ENCODE results near the gene CAPZB.
A peak's percentile ranks its signal among the peaks of the same experiment; 100 is the strongest.
"Not testable (repeated sequence)": the region's sequence is repeated elsewhere in the genome, so short reads cannot be mapped to it uniquely, and the experiment has no call there.

CAPZB gene

DNA sequence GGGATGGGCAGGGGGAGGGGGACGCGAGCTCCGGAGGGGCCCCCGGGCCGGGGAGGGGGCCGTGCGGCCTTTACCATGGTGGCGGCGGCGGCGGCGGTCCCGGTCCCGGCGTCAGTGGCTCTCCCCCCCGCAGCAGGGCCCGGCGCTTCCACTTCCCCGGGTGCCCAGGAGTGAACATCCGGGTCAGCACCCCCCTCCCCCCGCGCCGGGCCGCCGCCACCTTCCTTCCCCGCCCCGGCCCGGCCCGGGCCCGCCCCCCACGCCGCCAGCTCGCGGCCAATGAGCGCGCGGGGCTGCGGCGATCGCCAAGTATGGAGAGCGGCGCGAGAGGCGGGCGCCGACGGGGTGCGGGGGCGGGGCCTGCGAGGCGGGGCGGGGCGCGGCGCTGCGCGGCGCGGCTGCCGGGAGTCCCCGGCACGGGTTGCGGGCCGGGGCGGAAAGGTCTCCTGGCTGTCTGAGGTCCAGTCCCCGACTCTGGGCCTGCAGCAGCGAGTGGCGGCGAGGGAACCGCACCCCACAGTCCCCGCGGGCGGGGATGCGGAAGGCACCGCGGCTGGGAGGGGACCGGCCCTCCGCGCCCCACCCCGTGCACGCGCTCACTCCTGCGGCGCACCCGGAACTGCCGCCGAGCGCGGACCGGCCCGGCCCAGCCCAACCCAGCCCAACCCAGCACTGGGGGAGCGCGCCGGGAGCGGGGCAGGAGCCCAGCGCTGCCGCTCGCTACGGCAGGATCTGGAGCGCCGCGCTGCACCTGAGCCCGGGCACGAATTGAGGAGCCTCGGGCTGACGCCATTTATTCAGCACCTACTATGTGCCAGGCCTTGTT lies at the start of gene CAPZB:
CAPZB (minus strand) TSS at position 178 of the 826 bp plus-strand sequence; CDS start at position 77, 101 bp downstream.
- DNase-seq, result peak; percentile 96

GRCh38 chr1:19534281-19534680 lies 48.9 kb upstream of the CAPZB start:
- DNase-seq, result no peak

DNA sequence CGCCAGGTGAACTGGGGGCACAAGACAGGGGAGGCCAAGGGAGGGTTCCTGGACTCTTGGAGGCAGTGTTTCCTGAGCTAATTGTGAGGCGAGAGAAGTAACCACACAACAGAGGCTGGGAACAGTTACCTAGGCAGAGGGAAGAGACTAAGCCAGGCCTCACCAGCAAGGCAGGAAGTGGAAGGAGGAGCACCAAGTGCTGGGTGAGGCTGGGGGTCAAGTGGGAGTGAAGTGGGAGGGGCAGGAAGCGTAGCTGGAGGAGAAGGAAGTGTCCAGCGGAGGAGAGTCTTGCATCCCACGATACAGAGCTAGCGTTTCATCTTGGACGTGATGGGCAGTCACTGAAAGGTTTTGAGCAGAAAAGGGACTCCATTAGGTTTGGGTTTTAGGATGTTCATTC lies 48.3 kb upstream of the CAPZB start:
- DNase-seq, result no peak

- DNase-seq, result no peak
Observed at GRCh38 chr1:19532519-19532918, 47.2 kb upstream of the CAPZB start.

DNA sequence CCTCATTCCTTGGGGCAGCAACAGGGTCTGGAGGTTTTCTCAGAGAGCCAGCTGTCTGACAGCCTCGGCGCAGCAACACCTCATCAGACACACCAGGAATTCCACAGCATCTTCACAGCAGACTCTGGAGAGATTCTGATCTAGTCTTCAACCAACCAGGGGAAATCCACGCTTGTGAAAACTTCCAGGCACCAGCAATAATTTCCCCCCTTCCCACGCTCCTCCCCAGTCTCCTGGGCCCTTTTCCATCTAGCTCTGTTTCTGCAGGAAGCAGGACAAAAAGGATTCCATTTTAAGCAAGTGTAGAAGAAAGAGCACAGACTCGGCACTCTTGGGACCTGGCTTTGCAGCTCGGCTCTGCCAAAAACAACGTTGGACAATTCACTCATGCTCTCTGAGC lies 44.3 kb upstream of the CAPZB start:
- no peak for DNase-seq

DNA sequence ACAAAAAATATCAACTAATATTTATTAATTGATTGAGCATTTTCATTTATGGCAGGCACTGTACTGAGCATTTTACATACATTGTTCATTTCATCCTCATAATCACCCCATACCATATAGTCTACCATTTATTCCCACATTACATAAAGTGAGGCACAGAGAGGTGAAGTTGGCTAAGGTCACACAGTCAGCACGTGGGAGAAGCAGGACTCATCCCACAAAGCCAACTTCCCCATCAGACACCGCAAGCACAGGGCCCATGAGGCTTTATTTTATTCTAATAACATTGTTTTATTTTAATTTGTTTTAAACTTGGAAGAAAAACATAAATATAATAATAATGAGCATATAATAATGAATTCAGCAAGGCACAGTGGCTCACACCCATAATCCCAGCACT lies 43.1 kb upstream of the CAPZB start:
- DNase-seq, result no peak

- no peak for DNase-seq
Observed at GRCh38 chr1:19525607-19526545, 40.5 kb upstream of the CAPZB start.

DNA sequence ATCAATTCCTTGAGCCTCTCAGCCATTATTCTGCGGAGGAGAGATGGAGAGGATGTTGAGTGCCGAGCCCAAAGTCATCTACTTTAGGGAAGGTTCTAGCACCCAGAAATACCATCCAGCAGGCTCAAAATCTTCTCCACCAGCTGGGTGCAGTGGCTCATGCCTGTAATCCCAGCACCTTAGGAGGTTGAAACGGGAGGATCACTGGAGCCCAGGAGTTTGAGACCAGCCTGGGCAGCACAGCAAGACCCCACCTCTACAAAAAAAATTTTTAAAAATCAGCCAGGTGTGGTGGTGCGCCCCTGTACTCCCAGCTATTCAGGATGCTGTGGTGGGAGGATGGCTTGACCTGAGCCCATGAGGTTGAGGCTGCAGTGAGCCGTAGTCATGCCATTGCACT lies 39.5 kb upstream of the CAPZB start:
- DNase-seq, result no peak

DNA sequence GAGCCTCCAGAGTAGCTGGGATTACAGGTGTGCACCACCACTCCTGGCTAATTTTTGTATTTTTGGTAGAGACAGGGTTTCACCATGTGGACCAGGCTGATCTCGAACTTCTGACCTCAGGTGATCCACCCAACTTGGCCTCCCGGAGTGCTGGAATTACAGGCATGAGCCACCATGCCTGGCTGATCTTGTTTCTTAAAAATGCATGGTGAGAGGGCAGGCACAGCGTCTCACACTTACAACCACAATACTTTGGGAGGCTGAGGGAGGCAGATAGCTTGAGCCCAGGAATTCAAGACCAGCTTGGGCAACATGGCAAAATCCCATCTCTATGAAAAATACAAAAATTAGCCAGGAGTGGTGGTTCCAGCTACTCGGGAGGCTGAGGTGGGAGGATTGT lies 37.2 kb upstream of the CAPZB start:
- DNase-seq, result not testable (repeated sequence)

DNA sequence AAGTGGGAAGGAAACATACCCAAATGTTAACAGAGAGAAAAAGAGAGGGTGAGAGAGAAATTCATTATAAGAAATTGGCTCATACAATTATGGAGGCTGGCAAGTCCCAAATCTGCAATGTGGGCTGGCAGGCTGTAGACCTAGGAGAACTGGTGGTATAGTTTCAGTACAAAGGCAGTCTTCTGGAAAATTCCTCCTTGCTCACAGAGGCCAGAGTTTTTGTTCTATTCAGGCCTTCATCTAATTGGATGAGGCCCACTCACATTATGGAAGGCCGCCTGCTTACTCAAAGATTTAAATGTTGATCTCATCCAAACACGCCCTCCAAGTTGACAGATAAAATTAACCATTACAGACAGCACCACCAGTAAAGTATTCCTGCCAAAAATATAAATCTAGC lies 36.1 kb upstream of the CAPZB start:
- DNase-seq, result no peak

DNA sequence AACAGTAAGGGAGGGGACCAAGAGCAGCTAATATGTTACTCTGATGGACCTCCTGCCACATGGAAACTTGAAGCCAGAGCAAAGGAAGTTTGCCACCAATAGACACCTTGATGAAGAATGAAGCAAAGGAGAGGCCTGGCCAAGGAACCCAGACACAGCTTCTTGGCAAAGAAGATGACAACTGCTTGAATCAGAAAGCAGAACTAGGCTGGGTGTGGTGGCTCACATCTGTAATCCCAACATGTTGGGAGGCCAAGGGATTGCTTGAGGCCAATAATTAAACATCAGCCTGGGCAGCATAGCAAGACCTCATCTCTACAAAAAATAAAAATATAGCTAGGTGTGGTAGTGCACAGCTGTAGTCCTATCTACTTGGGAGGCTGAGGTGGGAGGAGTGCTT lies 31.7 kb upstream of the CAPZB start:
- no peak for DNase-seq

DNA sequence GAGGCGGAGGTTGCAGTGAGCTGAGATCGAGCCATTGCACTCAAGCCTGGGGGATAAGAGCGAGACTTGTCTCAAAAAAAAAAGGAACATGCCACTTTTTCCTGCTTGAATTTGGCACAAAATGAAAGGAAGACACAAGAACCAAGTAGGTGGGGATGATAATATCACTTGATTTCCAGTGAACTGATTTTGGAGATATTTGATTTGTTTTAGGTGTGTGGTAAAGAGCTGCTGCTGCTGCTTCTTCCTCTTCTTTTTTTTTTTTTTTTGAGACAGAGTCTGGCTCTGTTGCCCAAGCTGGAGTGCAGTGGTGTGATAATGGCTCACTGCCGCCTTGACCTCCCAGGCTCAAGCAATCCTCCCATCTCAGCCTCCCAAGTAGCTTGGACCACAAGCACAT lies 29.9 kb upstream of the CAPZB start:
- DNase-seq, result no peak

DNA sequence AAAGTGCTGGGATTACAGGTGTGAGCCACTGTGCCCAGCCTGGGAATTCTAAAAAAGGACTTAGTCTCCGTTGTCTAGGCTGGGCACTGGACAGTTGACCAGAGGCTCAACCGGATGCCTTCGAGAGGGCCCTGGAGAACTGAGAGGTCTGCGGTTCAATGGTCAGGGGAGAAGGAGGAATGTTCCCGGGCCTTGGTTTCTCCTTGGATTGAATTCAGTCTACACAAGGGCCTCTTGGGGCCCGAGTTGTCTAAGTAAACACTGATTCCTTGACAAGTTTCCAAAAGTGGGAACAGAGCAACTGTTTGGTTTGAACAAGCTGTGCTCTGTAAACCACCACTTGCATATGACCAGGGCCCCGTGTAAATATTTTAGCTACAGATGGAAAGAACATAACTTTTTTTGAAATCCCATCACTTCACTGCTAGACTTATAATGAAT lies 29.1 kb upstream of the CAPZB start:
- no peak for DNase-seq

- no peak for DNase-seq
Observed at GRCh38 chr1:19512545-19512944, 27.2 kb upstream of the CAPZB start.

GRCh38 chr1:19511116-19511515 lies 25.8 kb upstream of the CAPZB start:
- no peak for DNase-seq

GRCh38 chr1:19509647-19510046 lies 24.3 kb upstream of the CAPZB start:
- DNase-seq, result not testable (repeated sequence)

- no peak for DNase-seq
Observed at GRCh38 chr1:19507516-19507915, 22.2 kb upstream of the CAPZB start.

- DNase-seq, result no peak
Observed at GRCh38 chr1:19505693-19506457, 20.5 kb upstream of the CAPZB start.

DNA sequence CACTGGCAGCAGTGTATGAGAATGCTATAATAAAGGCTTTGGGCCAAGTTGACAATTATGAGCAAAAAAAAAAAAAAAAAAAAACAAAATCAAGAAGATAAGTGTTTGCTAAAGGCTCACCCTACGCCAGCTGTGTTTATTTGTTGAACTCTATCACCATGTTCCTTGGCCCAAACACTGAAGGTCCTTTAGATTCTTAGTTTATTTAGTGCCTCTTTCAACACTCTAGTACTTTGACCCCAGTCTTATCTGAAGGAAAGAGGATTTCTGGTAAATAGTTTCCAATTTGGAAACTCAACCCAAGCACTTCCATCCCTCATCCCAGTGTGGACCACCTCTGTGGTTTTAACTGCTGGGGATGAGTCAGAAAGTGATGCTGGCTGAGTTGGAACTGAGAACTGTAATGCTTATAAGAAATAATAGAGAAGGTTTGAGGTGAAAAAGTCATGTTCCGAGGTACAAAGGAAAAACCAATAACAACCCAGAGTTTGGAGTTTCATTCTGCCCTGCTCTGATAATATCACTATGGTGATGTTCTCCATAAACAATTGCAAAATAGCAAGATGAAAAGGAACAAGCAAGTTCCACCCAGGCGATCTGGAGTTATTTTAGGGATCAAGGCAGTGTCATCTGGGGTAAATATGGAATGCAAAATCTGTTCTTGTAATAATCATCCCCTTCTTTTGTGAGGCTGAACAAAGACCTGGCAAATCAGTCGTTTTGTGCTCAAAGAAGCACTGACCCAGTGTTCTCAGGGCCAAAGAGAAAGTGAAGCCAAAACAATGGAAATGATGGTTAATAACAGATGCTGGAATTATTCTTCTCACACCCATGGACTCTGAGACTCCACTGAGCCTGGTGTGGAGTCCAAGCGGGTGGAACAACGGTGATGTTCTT lies 19.7 kb upstream of the CAPZB start:
- no peak for DNase-seq

GRCh38 chr1:19502284-19502683 lies 16.9 kb upstream of the CAPZB start:
- DNase-seq, result not testable (repeated sequence)

GRCh38 chr1:19499887-19500286 lies 14.5 kb upstream of the CAPZB start:
- not testable (repeated sequence) for DNase-seq

- DNase-seq, result not testable (repeated sequence)
Observed at GRCh38 chr1:19497443-19497842, 12.1 kb upstream of the CAPZB start.

Data from stimulated activated CD4-positive, alpha-beta T cell treated with anti-CD3 and anti-CD28 coated beads, Interleukin-12 subunit alpha, Interleukin-12 subunit beta, amount 100 ng/mL, for 4 hours (primary cell).